Lower leg skin (tissue), 3 donors: ENCODE data around the gene RGS8.

Experiments
- POLR2A ChIP-seq, 2 donors: fragments of 450-650 bp; IDR thresholded peaks; one replicate each; pipeline ENCODE4 v1.6.1; 2016 to 2017; ENCODE audit warnings: antibody characterized with exemption in 2 of 2, mild to moderate bottlenecking in 1 of 2, moderate library complexity in 1 of 2
- TF ChIP-seq, protein P1 (sequence below), 3 donors: fragments of 450-650 bp; IDR thresholded peaks; one replicate each; pipeline ENCODE4 v1.5.1; 2016; ENCODE audit warnings: antibody characterized with exemption in 3 of 3, mild to moderate bottlenecking in 3 of 3, moderate library complexity in 2 of 3

DNA sequence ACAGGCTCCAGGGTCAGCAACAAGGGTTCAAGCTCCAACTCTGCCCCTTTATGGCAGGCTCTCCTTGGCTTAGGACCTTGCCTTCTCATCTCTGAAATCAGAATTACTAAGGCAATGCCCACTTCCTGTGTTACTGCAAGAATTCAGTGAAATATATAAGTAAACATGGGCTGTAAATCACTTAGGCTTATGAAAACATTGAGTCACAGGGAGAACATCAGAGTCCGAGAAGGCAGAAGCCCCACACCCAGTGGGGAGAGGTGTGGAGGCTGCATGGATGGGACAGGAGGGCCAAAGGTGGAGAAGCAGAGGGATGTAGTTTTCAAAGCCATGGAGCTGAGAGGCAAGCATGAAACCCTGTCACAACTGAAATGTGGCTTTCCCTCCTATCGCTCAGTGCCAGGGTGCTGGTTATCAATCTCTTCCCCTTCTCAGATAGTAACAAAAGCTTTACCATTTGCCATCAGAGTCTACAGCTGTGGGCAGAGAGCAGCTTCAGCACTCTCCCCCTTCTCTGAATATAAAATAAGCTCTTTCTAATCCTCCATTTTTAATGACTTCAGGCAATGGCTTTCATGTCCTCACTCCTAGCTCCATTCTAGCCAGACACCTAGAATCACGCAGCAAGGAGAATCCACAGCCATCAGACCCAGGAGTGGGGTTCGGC lies 3.4 kb downstream of the RGS8 start:
- TF ChIP-seq POLR2A (IDR thresholded peaks at IDR 0.05): no peak
- TF ChIP-seq, protein P1, sequence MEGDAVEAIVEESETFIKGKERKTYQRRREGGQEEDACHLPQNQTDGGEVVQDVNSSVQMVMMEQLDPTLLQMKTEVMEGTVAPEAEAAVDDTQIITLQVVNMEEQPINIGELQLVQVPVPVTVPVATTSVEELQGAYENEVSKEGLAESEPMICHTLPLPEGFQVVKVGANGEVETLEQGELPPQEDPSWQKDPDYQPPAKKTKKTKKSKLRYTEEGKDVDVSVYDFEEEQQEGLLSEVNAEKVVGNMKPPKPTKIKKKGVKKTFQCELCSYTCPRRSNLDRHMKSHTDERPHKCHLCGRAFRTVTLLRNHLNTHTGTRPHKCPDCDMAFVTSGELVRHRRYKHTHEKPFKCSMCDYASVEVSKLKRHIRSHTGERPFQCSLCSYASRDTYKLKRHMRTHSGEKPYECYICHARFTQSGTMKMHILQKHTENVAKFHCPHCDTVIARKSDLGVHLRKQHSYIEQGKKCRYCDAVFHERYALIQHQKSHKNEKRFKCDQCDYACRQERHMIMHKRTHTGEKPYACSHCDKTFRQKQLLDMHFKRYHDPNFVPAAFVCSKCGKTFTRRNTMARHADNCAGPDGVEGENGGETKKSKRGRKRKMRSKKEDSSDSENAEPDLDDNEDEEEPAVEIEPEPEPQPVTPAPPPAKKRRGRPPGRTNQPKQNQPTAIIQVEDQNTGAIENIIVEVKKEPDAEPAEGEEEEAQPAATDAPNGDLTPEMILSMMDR (IDR thresholded peaks at IDR 0.05): no peak
